Stimulated activated memory B cell treated with anti-CD40 and anti-IgM and Interleukin-4, amounts not matched to agents 10 μg/mL and 1 μg/mL and 100 μg/mL, for 72 hours (primary cell): ENCODE data around the gene SCNN1A.

ENCODE experiments used
- ATAC-seq: fragments of 150-1000 bp; cut with Tn5 transposase; 2 replicates; pipeline ENCODE4 v1.10.0; 2021
- H3K27ac Mint-ChIP-seq: one replicate; pipeline ENCODE4 v1.8.0; 2022; ENCODE audit warnings: mild to moderate bottlenecking, mixed read lengths
- H3K27me3 Mint-ChIP-seq: one replicate; pipeline ENCODE4 v1.8.0; 2022; ENCODE audit warnings: mixed read lengths
- H3K36me3 Mint-ChIP-seq: one replicate; pipeline ENCODE4 v1.8.0; 2022; ENCODE audit warnings: mixed read lengths
- H3K4me1 Mint-ChIP-seq: one replicate; pipeline ENCODE4 v1.8.0; 2022; ENCODE audit warnings: mixed read lengths
- H3K4me3 Mint-ChIP-seq: one replicate; pipeline ENCODE4 v1.8.0; 2022; ENCODE audit warnings: mild to moderate bottlenecking, moderate library complexity, mixed read lengths
- H3K9me3 Mint-ChIP-seq: one replicate; pipeline ENCODE4 v1.8.0; 2022; ENCODE audit warnings: mixed read lengths

The SCNN1A gene

DNA sequence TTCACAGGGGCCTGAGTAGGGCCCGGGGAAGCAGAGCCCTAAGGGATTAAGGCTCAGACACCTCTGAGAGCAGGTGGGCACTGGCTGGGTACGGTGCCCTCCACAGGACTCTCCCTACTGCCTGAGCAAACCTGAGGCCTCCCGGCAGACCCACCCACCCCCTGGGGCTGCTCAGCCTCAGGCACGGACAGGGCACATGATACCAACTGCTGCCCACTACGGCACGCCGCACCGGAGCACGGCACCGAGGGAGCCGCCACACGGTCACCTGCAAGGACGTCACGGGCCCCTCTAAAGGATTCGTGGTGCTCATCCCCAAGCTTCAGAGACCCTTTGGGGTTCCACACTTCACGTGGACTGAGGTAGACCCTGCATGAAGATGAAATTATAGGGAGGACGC is 15.7 kb upstream of the SCNN1A start:
- Mint-ChIP-seq H3K27ac (no peak overlapping the region), H3K4me3 (no peak overlapping the region), H3K36me3 (no peaks in the 10 kb centered on the region), H3K27me3 (peaks cover 33% of the 10 kb centered on the region), H3K9me3 (no peaks in the 10 kb centered on the region), H3K4me1 (no peaks in the 10 kb centered on the region)
- ATAC-seq = no peak

DNA sequence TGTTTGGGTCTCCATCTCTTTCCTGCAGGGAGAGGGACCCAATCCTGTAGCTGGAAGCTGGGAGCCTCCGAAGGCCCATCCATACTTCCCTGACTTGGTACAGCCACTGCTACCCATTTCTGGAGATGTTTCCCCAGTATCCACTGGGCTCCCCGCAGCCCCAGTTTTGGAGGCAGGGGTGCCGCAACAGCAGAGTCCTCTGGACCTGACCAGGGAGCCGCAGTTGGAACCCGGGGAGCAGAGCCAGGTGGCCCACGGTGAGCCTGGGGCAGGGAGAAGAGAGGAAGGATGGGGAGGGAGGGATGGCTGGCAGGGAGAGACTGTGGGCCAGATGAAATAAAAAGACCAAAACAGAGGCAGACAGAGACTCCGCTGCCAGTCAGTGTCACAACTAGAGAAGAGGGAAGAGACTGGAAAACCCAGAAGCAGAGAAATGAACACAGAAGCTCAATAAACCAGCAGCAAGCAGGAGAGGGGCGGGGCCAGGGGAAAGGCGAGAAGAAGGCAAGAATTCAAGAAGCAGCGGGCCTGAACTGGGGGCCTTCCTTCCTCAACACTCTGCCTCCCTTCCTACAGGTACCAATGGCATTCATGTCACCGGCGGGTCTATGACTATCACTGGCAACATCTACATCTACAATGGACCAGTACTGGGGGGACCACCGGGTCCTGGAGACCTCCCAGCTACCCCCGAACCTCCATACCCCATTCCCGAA is 14.9 kb upstream of the SCNN1A start:
- no peaks in the 10 kb centered on the region for H3K9me3 Mint-ChIP-seq
- no peak overlapping the region for H3K27ac Mint-ChIP-seq
- no peak overlapping the region for H3K4me3 Mint-ChIP-seq
- H3K4me1 Mint-ChIP-seq = no peaks in the 10 kb centered on the region
- no peaks in the 10 kb centered on the region for H3K36me3 Mint-ChIP-seq
- ATAC-seq = no peak
- H3K27me3 Mint-ChIP-seq = peaks cover 40% of the 10 kb centered on the region

GRCh38 chr12:6387541-6387940 is 12.2 kb upstream of the SCNN1A start:
- Mint-ChIP-seq H3K4me3 (no peak overlapping the region), H3K9me3 (no peaks in the 10 kb centered on the region), H3K36me3 (no peaks in the 10 kb centered on the region), H3K27ac (no peak overlapping the region), H3K27me3 (peaks cover 61% of the 10 kb centered on the region), H3K4me1 (peaks cover 6% of the 10 kb centered on the region)
- ATAC-seq = no peak

GRCh38 chr12:6386491-6386890 is 11.1 kb upstream of the SCNN1A start:
- Mint-ChIP-seq H3K27me3 (peaks cover 71% of the 10 kb centered on the region), H3K9me3 (no peaks in the 10 kb centered on the region), H3K4me3 (no peak overlapping the region), H3K27ac (no peak overlapping the region), H3K36me3 (no peaks in the 10 kb centered on the region), H3K4me1 (peaks cover 6% of the 10 kb centered on the region)
- no peak for ATAC-seq

DNA sequence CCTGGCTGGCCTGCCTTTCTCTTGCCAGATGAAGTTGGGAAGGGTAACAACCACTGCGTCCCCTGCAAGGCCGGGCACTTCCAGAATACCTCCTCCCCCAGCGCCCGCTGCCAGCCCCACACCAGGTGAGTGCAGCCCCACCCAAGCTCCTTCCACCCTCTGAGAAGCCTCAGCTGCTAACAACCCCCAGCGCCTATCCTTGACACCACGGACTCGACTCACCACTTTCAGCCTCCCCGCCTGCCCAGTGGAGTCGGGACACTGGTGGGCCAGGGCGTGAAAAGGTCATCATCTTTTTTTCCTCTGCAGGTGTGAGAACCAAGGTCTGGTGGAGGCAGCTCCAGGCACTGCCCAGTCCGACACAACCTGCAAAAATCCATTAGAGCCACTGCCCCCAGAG is 10.7 kb upstream of the SCNN1A start:
- Mint-ChIP-seq H3K4me1 (peaks cover 6% of the 10 kb centered on the region), H3K27ac (no peak overlapping the region), H3K9me3 (no peaks in the 10 kb centered on the region), H3K27me3 (peaks cover 76% of the 10 kb centered on the region), H3K36me3 (no peaks in the 10 kb centered on the region), H3K4me3 (no peak overlapping the region)
- ATAC-seq = no peak

GRCh38 chr12:6384499-6385436 is 9.4 kb upstream of the SCNN1A start:
- Mint-ChIP-seq H3K9me3 (no peaks in the 10 kb centered on the region), H3K27ac (no peak overlapping the region), H3K36me3 (no peaks in the 10 kb centered on the region), H3K4me3 (no peak overlapping the region), H3K4me1 (peaks cover 6% of the 10 kb centered on the region), H3K27me3 (peaks cover 85% of the 10 kb centered on the region)
- ATAC-seq = no peak

DNA sequence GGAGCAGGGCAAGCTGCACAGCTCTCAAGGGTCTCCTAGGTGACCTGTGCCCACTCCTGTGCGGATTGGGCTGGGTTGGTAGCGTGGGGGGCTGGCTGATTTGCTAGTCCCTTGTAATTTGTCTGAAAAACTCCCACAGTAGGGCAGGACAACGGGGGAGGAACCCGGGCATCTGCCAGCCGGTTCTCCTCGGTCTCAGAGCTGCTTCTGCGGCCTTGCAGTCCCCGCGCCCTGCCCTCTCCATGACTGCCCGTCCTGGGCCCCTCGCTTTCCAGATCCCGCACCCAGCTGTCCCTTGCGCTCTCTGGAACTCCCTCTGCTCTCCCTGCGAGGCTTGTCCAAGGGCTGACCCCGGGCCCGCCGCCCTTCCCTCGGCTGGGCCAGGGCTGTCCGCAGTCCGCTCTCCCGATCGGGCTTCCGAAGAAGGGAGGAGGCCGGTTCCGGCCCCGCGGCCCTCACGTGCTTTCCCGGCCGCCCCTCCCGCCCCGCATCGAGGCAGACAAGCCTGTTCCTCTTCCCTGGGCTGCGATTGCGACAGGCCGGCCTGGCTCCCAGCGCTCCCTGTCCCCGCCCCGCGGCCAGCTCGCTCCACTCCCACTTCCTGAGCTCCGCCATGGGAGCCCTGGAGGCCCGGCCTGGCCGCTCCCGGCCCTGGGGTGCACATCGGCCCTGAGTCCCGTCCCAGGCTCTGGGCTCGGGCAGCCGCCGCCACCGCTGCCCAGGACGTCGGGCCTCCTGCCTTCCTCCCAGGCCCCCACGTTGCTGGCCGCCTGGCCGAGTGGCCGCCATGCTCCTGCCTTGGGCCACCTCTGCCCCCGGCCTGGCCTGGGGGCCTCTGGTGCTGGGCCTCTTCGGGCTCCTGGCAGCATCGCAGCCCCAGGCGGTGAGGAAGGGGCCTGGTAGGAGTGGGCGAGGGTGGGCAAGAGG is 8.5 kb upstream of the SCNN1A start, which contains the start of gene LTBR:
Gene LTBR, plus strand, starts transcription at position 591 of the 927 bp plus-strand sequence. Its CDS starts 197 bp downstream, at position 788.
- Mint-ChIP-seq H3K27ac (peak within 1 kb of the TSS; percentile 30), H3K9me3 (no peaks in the 10 kb centered on the region), H3K4me3 (peak within 1 kb of the TSS; percentile 23), H3K27me3 (peaks cover 83% of the 10 kb centered on the region), H3K4me1 (peaks cover 6% of the 10 kb centered on the region), H3K36me3 (no peaks in the 10 kb centered on the region)
- ATAC-seq = peak; percentile 25

DNA sequence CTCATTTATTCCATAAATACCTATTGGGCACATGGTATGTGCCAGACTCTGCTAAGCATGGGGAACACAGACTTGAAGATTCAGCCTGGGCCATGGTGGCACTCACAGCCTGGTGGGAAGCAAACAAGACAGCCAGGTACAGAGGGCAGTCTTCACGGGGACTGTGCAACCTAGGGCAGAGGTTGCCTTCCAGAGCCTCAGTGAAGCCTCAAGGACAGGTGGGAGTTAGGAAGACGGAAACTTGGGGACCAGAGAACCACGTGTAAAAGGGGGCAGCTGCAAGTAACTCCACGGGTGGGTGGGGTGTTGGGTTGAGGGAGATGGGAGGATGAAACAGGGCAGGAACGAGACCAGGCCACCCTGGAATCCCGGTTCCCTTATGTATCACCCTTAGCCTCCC is 7.6 kb upstream of the SCNN1A start:
- no peak for ATAC-seq
- Mint-ChIP-seq H3K4me3 (no peak overlapping the region), H3K27me3 (peaks cover 74% of the 10 kb centered on the region), H3K36me3 (no peaks in the 10 kb centered on the region), H3K27ac (peak overlapping the region; percentile 30), H3K9me3 (no peaks in the 10 kb centered on the region), H3K4me1 (peaks cover 6% of the 10 kb centered on the region)

GRCh38 chr12:6382371-6382770 is 7.0 kb upstream of the SCNN1A start:
- peaks cover 6% of the 10 kb centered on the region for H3K4me1 Mint-ChIP-seq
- no peaks in the 10 kb centered on the region for H3K36me3 Mint-ChIP-seq
- H3K27ac Mint-ChIP-seq = no peak overlapping the region
- no peaks in the 10 kb centered on the region for H3K9me3 Mint-ChIP-seq
- peaks cover 68% of the 10 kb centered on the region for H3K27me3 Mint-ChIP-seq
- no peak for ATAC-seq
- H3K4me3 Mint-ChIP-seq = no peak overlapping the region

- H3K9me3 Mint-ChIP-seq = no peaks in the 10 kb centered on the region
- peaks cover 12% of the 10 kb centered on the region for H3K4me1 Mint-ChIP-seq
- ATAC-seq = no peak
- peaks cover 71% of the 10 kb centered on the region for H3K27me3 Mint-ChIP-seq
- H3K4me3 Mint-ChIP-seq = no peak overlapping the region
- H3K27ac Mint-ChIP-seq = no peak overlapping the region
- H3K36me3 Mint-ChIP-seq = no peaks in the 10 kb centered on the region
These were observed 5.1 kb upstream of the SCNN1A start for GRCh38 chr12:6380141-6381121.

- no peak for ATAC-seq
- Mint-ChIP-seq H3K27me3 (peaks cover 72% of the 10 kb centered on the region), H3K36me3 (no peaks in the 10 kb centered on the region), H3K4me3 (no peak overlapping the region), H3K9me3 (no peaks in the 10 kb centered on the region), H3K4me1 (peaks cover 12% of the 10 kb centered on the region), H3K27ac (no peak overlapping the region)
These were observed 3.5 kb upstream of the SCNN1A start for GRCh38 chr12:6378709-6379472.

DNA sequence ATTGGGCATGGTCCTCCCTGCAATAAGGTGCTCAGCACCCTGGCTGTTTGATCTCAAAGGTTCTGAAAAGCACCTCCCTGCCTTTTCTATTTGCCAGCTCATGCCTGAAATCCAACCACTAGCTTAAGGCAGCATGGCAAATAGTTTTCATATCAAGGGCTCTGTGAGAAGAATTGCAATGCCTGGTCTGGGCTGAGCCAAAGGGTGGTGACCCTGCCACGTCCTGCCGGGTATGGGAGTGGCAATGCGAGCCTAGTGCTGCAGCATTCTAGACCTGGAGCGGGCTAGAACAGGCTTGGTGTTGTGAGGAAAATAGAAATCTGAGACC is 2.3 kb upstream of the SCNN1A start:
- no peak overlapping the region for H3K4me3 Mint-ChIP-seq
- no peaks in the 10 kb centered on the region for H3K36me3 Mint-ChIP-seq
- H3K27ac Mint-ChIP-seq = no peak overlapping the region
- H3K27me3 Mint-ChIP-seq = peaks cover 75% of the 10 kb centered on the region
- H3K9me3 Mint-ChIP-seq = no peaks in the 10 kb centered on the region
- ATAC-seq = no peak
- peaks cover 6% of the 10 kb centered on the region for H3K4me1 Mint-ChIP-seq

DNA sequence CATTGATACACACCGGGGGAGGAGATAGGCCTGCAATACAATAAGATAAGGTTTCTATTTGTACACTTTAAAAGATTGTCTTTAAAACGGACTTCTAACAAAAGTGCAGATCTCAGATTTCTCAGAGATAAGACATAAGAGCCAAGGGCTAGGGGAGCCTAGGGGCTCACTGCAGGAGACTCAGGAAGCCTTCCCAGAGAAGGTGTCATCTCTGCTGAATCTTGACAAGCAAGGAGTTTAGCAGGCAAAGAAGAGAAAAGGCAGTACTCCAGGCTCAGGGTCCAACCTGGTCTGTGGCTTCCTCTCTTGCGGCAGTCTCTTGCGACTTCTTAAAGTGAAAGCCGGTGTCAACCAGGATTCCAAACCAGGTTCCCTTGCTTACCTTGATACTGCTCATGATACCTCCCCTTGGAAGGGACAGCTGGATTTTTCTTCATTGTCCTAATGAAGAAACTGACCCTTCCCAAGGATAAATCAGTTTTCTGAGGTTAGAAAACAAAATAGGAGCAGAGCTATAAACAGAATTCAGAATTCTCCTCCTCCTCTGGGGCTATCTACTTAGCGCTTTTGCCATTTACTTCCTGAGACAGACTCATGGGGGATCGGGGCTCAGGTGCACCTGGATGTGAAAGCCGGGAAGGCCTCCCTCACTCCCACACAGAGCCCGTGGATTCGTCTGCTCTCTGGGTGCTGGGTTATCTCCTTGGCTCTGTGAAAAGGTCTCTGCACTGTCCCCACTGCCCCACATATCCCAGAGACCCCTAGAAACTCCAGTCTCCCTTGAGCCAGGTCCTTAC is 1.7 kb upstream of the SCNN1A start:
- Mint-ChIP-seq H3K27ac (no peak overlapping the region), H3K36me3 (no peaks in the 10 kb centered on the region), H3K27me3 (peaks cover 75% of the 10 kb centered on the region), H3K4me1 (peaks cover 6% of the 10 kb centered on the region), H3K9me3 (no peaks in the 10 kb centered on the region), H3K4me3 (no peak overlapping the region)
- ATAC-seq = no peak
